GM19193 (cell line): ENCODE results near the gene BEGAIN.

ENCODE experiments used
- POLR2A ChIP-seq: IDR thresholded peaks from 4 replicates; pipeline ENCODE4 v1.6.1; 2011; ENCODE audit not compliant: insufficient read depth, insufficient read length; ENCODE audit errors: extremely low read depth

The BEGAIN gene

GRCh38 chr14:100608586-100609330, 21.5 kb upstream of the BEGAIN start:
- no peak for TF ChIP-seq POLR2A

GRCh38 chr14:100608064-100608463, 20.8 kb upstream of the BEGAIN start:
- no peak for TF ChIP-seq POLR2A

- TF ChIP-seq POLR2A: no peak
Measured at GRCh38 chr14:100607611-100607956, 20.4 kb upstream of the BEGAIN start.

DNA sequence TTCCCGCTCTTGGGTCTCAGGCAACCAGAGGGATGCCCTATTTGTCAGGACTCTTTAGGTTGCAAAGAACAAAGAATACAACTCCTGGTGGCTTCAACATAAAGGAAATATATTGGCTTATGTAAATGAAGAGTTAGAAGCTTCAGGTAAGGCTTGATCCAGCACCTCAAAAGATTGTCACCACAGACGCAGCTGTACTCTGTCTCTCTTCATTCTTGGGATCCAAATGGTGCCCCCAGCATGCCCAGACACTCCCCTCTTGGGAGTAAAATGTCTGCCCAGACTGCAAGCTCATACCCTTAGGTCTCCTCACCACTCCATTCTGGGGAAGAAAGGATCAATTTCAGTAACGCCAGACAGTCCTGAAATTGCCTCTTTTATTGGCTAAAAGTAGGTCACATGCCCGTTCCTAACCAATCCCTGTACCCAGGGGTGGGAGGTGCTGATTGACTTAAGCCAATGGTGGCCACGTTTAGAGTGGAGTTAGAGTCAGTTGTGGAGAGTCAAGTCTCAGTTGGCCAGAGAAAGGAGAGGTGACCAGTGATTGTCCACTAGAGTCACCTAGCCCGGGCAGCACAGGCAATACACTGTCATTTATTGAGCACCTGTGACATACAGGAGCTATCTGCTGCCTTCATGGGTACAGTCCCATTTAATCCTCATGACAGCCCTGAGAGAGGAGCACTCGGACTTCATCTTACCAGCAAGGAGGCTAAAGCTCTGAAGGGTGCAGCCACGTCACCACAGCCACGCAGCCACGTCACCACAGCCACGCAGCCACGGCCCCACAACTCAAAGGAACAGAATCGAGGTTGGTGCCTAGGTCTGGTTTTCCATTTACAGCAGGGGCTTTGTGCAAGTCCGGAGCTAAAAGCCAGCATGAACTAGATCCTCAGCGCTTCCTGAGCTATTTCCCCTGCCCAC, 19.7 kb upstream of the BEGAIN start:
- TF ChIP-seq POLR2A: no peak

GRCh38 chr14:100605706-100606686, 18.8 kb upstream of the BEGAIN start:
- TF ChIP-seq POLR2A: no peak

DNA sequence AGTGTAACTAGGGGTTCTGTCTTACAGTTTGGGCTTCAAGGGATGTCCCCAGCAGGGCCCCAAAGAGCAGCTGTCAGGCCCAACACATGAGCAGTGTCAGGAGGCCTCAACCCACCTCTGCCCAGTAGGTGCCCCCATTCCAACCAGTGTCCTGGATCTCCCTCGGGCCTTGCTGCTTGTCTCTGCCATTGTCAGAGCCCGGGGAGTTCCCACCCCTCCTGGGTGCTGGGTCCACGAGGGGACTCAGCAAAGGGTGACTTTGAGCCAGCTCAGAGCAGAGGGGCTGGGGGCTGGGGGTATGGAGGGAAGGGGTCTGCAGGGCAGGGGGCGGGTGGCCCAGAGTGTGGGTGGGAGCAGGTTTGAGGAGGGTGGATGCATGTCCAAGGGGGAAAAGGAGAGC, 18.0 kb upstream of the BEGAIN start:
- no peak for TF ChIP-seq POLR2A

DNA sequence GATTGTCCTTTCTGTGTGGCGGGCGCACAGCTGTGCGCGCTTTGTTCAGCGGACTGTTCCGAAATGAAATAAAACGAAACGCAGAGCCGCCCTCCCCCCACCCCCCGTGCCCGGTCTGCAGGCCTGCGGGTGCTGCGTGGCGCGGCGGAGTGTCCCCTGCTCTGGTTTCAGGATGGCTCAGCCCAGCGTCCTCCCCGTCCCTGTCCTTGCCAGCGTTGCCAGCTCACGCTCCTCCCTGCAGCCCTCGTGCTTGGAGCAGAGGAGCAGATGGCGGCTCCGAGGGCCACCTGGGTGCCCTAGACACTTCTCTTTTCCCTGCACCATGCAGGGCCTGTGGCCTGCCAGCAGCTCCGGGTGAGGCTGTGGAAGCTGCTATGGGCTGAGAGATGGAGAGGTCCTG, 17.5 kb upstream of the BEGAIN start:
- no peak for TF ChIP-seq POLR2A

DNA sequence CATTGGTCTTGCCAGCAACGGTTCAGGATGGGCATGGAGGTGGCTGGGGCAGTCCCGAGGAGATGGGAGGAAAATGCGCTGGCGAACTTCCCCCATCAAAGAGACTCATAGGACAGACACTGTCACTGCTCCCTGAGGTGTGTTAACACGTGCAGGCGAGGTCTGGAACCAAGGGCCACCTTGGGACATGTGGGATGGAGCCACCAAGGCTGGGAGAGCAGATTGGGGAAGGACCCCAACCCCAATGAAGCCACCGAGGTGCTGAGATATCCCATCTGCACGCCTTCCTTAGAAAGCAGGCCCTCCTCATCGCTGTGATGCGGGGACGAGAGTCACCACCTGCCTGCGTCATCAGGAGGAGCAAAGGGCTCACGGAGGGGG, 16.9 kb upstream of the BEGAIN start:
- no peak for TF ChIP-seq POLR2A

DNA sequence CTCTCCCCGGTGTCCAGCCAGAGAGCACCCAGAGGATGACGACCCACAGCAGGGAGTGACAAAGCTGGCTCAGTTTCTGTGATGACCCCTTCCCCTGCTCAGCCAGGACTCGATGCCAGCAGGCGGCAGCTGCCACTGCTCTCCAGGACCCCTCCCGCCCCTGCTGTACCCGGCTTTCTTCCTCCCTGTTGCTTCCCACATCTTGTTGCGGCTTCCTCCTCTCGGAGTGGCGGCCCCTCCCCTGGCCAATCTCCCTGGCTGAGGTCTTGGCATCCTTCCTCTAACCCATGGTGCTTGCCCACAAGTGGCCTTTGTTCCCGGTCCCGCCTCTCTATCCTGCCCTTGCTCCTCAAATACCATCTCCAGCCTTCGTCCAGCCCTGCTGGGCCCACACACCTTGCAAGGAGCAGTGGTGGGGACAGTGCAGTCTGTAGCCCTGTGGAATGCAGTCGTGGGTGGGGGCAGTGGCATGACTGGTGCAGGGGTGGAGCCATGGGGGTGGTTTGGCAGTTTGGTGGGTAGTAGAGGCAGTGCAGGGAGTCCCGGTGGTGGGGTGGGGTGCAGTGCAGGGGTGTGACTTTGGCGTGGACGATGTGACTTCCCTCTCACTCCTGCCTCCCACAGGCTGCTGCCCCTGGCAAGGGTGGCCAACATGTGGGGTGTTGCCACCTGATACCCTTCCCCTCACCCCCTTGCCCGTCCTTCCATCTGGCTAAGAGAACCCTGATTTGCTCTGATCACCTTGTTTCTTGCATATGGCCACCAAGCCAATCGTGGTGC, 16.3 kb upstream of the BEGAIN start:
- TF ChIP-seq POLR2A: no peak

- no peak for TF ChIP-seq POLR2A
Measured at GRCh38 chr14:100602621-100603230, 15.5 kb upstream of the BEGAIN start.

- no peak for TF ChIP-seq POLR2A
Measured at GRCh38 chr14:100601914-100602313, 14.7 kb upstream of the BEGAIN start.

- no peak for TF ChIP-seq POLR2A
Measured at GRCh38 chr14:100601064-100601463, 13.8 kb upstream of the BEGAIN start.

GRCh38 chr14:100599981-100600380, 12.8 kb upstream of the BEGAIN start:
- no peak for TF ChIP-seq POLR2A

DNA sequence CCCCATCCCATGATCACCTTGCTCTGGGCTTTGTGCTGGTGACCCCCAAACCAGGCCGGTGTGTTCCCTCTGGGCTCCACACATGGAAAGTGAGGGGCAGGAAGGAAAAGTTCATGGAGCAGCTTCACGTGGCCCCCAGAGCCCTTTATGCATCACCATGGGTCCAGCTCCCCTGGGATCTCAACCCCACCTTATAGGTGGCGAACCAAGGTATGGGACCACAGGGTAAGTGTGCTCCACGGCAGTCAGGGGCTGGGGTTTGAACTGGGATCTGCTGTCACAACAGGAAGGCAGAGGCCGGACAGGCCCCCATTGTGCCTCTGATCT, 7.4 kb upstream of the BEGAIN start:
- TF ChIP-seq POLR2A: no peak

- TF ChIP-seq POLR2A: no peak
Measured at GRCh38 chr14:100593751-100594624, 6.8 kb upstream of the BEGAIN start.
